Uterus (tissue), 2 donors: ENCODE measurements around the gene FCHO2.

Source experiments
- CTCF ChIP-seq, 4 experiments: fragments of 200-600 bp in 2 of 4; fragments of 450-650 bp in 2 of 4; sonication (generic) in 2 of 4; IDR thresholded peaks; one replicate each; pipeline ENCODE4 v1.5.1; 2016 to 2019; ENCODE audit warnings: antibody characterized with exemption in 4 of 4, mild to moderate bottlenecking in 2 of 4, moderate library complexity in 1 of 4
- POLR2A ChIP-seq, 2 donors: fragments of 450-650 bp; IDR thresholded peaks; one replicate each; pipeline ENCODE4 v1.6.1; 2016; ENCODE audit warnings: antibody characterized with exemption in 2 of 2, mild to moderate bottlenecking in 1 of 2, moderate library complexity in 1 of 2

- TF ChIP-seq CTCF (IDR thresholded peaks at IDR 0.05) (no peak), POLR2A (IDR thresholded peaks at IDR 0.05) (no peak)
Measured at GRCh38 chr5:72937517-72938061, 18.3 kb upstream of the FCHO2 start.
